DND-41 (cell line): ENCODE measurements around the gene PABPC1L.

Experiments used
- EZH2 ChIP-seq: IDR thresholded peaks from 3 replicates; pipeline ENCODE4 v1.6.1; 2012; ENCODE audit warnings: borderline replicate concordance, low read depth, mild to moderate bottlenecking, moderate library complexity, low read length, inconsistent platforms; ENCODE audit not compliant: severe bottlenecking
- TF ChIP-seq, protein P1 (sequence below): IDR thresholded peaks from 2 replicates; pipeline ENCODE4 v1.5.1; 2012; ENCODE audit warnings: borderline replicate concordance, low read length, moderate library complexity, mild to moderate bottlenecking; ENCODE audit not compliant: poor library complexity, severe bottlenecking; ENCODE audit errors: extremely low read depth

DNA sequence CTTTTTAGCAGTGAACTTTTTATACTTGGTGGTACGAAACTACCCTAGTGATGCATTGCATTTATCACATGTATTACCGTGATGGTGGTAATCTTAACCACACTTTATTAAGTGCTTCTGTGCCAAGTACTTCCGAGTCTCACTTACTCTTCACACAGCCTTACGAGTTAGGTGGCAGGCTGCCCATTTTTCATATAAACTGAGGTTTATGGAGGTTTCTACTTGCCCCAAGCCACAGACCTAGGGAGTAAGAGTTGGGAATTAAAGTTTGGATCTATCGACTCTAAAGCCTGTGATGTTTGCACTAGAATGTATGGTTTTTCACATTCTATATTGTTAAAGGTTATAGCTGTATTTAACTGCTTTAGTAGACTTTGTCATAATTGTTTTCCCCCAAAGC, 5.5 kb upstream of the PABPC1L start:
- TF ChIP-seq, protein P1, sequence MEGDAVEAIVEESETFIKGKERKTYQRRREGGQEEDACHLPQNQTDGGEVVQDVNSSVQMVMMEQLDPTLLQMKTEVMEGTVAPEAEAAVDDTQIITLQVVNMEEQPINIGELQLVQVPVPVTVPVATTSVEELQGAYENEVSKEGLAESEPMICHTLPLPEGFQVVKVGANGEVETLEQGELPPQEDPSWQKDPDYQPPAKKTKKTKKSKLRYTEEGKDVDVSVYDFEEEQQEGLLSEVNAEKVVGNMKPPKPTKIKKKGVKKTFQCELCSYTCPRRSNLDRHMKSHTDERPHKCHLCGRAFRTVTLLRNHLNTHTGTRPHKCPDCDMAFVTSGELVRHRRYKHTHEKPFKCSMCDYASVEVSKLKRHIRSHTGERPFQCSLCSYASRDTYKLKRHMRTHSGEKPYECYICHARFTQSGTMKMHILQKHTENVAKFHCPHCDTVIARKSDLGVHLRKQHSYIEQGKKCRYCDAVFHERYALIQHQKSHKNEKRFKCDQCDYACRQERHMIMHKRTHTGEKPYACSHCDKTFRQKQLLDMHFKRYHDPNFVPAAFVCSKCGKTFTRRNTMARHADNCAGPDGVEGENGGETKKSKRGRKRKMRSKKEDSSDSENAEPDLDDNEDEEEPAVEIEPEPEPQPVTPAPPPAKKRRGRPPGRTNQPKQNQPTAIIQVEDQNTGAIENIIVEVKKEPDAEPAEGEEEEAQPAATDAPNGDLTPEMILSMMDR: no peak
- TF ChIP-seq EZH2: no peak
